HG03457 (cell line): ENCODE results near the gene ASCL4.

Source experiments
- ATAC-seq: cut with Tn5 transposase; IDR thresholded peaks from one replicate; pipeline ENCODE4 v1.9.1; 2021; ENCODE audit warnings: moderate number of reproducible peaks; ENCODE audit not compliant: unreplicated experiment

The ASCL4 gene

GRCh38 chr12:107778383-107779025 lies 4.0 kb downstream of the ASCL4 start:
- no peak for ATAC-seq

- no peak for ATAC-seq
Measured at GRCh38 chr12:107779077-107779831, 4.8 kb downstream of the ASCL4 start.

GRCh38 chr12:107780298-107780697 lies 5.8 kb downstream of the ASCL4 start:
- ATAC-seq, result no peak

GRCh38 chr12:107782067-107782466 lies 7.6 kb downstream of the ASCL4 start:
- ATAC-seq, result no peak

GRCh38 chr12:107783406-107784376 lies 9.2 kb downstream of the ASCL4 start:
- ATAC-seq, result peak; percentile 43

- no peak for ATAC-seq
Measured at GRCh38 chr12:107788281-107788680, 13.8 kb downstream of the ASCL4 start.

GRCh38 chr12:107788690-107789458 lies 14.4 kb downstream of the ASCL4 start:
- no peak for ATAC-seq

GRCh38 chr12:107791465-107792089 lies 17.1 kb downstream of the ASCL4 start:
- no peak for ATAC-seq

GRCh38 chr12:107794451-107794850 lies 19.9 kb downstream of the ASCL4 start:
- ATAC-seq, result no peak

GRCh38 chr12:107798580-107798979 lies 24.1 kb downstream of the ASCL4 start:
- ATAC-seq, result no peak

GRCh38 chr12:107801150-107801549 lies 26.6 kb downstream of the ASCL4 start:
- no peak for ATAC-seq

- no peak for ATAC-seq
Measured at GRCh38 chr12:107803092-107803491, 28.6 kb downstream of the ASCL4 start.

GRCh38 chr12:107805488-107806180 lies 31.1 kb downstream of the ASCL4 start:
- no peak for ATAC-seq

- no peak for ATAC-seq
Measured at GRCh38 chr12:107807471-107808150, 33.1 kb downstream of the ASCL4 start.

GRCh38 chr12:107817250-107817649 lies 42.7 kb downstream of the ASCL4 start:
- ATAC-seq, result no peak

GRCh38 chr12:107818984-107819383 lies 44.5 kb downstream of the ASCL4 start:
- ATAC-seq, result no peak

- no peak for ATAC-seq
Measured at GRCh38 chr12:107822356-107822755, 47.9 kb downstream of the ASCL4 start.
